CD4-positive, alpha-beta T cell treated with Interleukin-1 beta for 1 hour (primary cell): ENCODE data around the gene STARD4.

Experiments used
- DNase-seq, 2 donors: peaks; one replicate each; pipeline ENCODE4 v3.0.0-alpha.2; 2020 to 2022

The STARD4 gene

DNA sequence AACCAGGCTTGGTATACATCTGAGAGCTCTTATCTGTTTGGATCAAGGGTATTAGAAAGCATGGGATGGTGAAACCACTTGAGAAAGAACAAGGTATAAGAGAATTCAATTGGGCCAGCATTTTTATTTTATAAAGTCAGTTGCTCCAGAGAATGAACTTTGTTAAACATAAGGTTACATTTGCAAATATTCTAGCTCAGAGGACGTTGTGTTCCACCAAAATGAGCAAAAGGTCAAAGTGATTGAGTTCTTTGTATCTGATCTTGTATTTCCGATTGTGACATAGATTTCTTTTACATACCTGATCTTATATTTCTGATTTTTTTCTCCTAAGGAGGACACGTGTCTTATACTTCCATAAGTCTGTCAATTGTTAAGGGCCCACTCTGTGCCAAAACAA is 8.6 kb upstream of the STARD4 start:
- no peak for DNase-seq

DNA sequence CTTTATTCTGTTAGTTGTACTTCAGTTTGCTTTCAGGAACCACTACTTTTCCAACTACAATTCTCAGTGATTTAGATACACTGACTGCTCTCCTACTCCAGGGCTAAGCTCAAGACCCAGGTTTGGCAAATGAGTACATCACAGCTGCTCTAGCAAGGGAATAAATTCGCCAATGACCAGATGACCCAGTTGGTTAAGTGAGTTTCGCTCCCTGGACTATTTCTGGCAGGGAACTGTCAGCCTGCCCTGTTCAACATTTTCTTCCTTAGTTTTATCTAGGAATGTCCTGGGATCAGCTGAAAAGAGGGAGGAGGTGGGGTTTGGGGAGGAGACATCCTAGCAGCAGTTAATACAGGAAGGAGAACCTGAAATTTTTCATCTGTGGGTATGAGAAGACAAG is 6.4 kb upstream of the STARD4 start:
- DNase-seq: no peak

DNA sequence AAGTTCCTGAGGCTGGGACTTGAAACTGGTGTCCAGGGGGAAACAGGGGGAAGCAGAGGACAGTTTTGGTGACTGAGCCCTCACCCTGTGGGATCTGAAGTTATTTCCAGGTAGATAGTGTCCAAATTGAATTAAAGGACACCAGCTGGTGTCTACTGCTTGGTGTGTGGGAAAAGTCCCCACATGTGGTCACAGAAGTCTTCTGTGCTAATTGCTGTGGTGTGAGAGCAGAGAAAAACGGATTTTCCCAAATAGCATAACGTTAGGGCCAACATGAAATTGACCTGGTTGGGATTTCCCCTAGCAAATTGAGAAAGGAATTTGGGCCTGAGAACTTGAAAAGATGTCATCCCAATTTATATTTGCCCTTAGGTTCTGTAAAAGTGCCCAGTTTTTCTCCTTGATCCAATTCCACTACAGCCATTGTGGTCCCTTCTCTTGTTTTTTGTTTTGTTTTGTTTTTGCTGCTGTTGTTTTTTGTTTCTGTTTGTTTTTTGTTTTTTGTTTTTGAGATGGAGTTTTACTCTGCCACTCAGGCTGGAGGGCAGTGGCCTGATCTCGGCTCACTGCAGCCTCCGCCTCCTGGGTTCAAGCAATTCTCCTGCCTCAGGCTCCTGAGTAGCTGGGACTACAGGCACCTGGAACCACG is 5.6 kb upstream of the STARD4 start:
- DNase-seq: no peak

DNA sequence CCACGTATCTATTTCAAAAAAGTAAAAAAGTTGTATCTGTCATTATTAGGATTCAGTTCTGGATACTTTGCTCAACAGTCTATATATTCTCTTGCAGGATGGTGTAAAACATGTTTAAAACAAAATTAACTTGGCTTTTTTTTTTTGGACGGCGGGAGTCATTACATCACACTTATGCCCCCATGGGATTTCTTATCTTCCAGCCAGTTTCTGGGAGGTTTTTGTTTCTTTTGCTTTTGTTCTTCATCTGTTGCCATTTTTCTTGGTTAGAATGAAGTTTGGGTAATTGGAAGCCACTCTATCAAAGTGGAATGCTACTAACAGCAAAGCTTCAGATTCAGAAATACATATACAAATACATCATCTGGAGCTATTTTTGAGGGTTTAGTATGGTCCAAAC is 1.8 kb upstream of the STARD4 start:
- DNase-seq: no peak

DNA sequence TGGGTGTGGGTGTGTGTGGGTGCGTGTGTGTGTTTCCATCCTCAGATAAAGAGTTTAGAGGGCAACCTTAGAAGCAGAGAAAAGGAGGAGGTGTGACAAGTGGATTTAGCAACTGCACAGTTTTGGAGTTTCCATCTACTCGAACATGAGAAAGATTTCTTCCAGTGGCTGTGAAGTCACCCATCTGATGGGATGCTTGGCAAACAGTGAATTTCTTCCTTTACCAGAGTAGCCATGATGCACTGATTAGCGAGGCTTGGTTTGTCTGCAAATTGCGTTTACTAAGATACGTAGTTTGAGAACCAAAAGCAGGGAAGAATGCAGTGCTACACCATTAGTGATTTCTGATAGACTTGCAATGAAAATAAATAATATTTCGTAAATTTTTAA is 791 bp upstream of the STARD4 start:
- no peak for DNase-seq

DNA sequence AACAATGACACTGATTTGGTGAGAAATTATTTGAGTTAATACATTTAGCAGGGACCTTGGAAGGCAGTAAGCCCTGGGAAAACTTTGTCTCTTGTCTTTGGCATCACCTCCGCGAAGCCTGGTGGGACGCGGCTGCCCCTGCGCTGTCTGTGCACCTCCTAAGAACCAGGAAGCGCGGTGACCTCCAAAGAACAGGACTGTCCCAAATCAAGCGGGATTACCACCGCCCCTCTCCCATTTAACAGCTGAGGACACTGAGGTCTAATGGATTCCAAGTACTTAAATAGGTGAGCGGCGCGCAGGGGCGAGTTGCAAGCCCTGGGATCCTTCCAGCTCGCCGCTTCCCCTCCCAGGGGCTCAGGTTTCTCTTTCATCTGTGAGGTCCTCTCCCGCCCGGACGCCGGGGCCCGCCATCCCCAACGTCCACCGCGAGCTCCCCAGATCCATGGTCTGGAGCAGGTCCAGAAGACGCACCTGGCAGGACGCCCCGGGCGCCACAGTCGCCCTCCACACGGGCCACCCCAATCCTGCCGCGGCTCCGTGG is 432 bp downstream of the STARD4 start:
- DNase-seq: no peak

DNA sequence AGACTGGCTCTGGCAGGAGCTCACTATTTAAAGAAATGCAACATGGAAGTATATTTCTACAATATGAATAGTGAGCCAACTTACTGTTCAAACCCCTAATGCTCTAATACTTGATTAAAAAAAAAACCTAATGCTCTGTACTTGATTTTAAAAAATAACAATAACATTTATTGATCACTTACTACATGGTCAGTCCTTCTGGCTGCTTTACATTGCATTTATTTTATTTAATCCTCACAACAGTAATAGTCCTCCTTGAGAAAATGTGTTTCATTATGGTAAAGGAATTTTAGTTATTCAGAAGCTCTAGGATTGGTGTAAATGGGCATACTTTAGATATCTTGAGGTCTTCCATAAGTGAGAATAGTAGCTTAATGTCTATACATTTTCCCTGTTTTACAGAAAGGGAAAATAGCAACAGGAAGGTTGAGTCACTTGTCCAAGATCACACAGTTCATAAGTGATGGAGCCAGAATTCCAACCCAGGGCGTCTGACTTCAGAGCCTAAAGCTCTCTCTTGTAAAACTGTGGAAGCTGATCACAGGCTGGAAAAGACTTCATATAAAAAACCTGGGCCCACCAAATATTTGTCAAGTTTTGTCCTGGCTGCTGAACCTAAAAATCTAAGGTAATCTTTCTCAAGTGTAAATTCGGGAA is 1.0 kb downstream of the STARD4 start:
- no peak for DNase-seq

DNA sequence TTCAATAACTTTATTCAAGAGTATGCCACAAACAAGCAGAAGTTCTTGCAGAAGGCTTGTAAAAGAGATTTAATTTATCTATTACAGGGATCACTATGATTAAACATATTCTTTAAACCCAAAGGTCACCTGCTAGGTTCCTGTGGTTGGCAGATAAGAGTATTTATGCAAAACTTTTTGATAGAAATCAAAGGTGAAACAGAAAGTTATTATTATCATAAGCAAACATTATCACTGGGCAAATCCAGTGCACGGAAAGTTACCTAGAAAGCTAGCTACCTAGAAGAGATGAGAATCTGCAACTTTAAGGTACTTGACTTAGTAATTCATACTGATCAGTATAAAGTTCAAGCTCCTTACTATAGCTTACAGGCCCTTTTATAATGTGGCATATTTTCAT is 3.2 kb downstream of the STARD4 start:
- DNase-seq: peak in 1 of 2 donors; percentile 3

DNA sequence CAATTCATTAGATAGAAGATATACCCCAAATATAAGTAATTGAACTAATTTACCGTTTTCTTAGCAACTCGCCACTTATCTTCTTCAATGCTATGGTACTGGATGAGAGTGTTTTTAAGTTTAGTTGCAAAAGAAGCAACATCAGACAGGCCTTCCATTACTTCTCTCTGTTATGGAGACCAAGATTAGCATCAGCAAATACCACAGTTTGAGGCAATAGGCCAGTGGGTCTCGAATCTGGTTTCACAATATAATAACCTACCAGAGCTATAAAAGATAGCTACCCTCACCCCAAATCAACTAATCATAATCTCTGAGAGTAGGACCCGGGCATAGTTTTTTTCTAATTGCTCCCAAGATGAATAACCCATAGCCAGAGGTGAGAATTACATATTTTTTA is 5.1 kb downstream of the STARD4 start:
- no peak for DNase-seq

DNA sequence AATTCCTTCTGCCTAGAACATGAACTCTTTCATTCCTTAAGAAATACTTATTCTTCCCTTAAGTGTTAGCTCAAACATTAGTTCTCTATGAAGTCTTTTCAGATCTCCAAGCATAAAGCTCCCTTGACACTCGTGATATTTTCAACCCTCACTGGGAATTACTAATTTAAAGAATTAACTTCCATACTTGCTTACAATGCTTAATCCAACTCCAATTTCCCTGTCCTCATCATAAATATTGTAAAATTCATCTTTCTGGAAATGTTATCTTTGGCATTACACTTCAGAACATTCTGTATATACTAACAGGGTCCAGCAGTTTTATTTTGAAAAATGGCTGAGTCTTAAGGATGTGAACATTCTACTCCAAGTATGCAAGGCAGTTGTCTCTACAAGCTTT is 7.2 kb downstream of the STARD4 start:
- no peak for DNase-seq

DNA sequence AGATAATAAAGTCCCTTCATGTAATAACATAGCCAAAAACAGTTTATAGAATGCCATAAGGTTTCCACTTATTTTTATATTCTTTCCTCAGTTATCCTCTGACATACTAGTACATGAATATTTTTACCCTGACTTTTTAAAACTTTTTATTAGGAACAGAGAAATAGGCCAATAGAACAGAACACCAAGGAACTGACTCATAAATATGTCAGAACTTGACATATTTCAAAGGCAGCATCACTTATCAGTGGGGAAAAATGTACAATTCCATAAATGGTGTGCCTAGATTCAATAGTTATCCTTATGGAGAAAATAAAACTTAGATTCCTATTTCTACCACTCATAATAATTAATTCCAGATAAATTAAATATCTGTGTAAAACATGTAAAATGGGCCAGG is 9.4 kb downstream of the STARD4 start:
- no peak for DNase-seq

DNA sequence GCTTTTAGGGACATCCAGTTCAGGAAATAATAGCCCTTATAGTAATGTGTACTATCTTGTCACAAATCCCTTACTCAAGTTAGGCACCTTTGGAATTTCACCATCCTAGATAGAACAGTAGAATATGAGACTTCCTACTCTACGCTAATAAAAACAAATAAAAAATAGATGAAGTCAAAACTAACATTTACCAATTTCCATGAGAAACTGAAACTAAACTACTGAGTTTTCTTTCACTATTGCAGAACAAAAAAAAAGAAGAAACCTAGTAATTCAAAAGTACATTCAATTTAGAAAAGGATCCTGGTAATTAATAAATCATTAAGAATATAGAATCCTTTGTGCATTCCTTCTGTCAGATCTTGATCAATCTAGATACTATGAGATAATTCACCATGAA is 14.0 kb downstream of the STARD4 start:
- no peak for DNase-seq

DNA sequence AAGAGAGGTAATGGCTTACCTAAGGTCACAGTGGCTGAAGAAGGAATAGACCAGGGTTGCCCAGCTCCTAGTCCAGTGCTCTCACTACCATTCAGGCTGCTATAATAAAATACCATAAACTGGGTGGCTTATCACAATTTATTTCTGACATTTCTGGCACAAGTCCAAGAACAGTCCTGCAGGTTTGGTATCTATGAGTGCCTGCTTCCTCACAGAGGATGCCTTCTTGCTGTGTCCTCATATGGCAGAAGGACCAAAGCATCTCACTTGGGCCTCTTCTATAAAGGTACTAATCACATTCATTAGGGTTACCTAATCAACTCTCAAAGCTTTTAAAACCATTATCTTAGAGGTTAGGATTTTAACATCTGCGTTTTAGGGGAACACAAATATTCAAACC is 17.2 kb downstream of the STARD4 start:
- DNase-seq: no peak

DNA sequence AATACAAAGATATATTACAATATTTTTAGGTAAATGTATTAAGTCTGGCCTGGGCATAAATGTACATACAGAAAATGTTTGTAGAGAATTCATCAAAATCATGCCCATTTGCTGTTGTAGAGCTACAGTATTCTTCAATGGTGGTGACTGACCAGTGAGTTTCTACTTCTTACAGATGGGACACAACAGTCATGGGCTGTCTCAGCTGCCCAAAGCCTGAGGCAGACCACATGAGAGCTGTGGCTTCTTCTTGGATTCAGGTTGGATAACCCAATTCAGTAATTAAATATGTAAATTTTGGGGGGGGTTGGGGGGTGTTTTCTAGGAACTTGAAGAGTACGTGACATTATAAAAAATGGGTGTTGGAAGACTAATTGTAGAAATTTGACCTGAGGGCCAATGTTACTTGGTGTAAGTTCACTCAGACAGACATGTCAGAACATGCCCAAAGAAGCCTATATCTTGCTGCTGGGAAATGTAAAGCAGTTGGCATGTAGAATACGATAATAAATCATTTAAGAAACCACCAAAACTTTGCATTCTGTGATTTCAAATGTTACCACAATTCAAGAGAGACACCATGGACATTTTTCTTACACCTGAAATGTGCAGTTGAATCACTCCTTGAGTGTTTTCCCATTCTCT is 17.9 kb downstream of the STARD4 start:
- DNase-seq: no peak

DNA sequence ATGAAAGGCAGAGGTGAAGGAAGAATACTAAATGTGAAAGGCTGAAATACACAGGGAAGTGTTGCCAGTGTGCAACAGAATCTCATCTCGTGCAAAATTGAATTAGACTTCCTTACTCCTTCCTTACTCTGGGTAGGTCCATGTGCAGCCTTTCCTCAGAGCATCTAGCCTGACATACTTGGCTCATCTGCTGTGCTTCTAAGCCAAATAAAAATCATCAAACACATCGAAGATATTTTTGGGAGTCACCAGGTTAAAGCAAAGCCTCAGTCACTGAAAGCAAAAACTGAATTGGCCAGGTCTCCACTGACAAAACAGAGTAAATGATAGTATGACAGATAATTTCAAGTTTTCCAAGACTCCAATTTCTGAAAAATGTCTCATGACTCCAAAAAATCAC is 19.3 kb downstream of the STARD4 start:
- no peak for DNase-seq

DNA sequence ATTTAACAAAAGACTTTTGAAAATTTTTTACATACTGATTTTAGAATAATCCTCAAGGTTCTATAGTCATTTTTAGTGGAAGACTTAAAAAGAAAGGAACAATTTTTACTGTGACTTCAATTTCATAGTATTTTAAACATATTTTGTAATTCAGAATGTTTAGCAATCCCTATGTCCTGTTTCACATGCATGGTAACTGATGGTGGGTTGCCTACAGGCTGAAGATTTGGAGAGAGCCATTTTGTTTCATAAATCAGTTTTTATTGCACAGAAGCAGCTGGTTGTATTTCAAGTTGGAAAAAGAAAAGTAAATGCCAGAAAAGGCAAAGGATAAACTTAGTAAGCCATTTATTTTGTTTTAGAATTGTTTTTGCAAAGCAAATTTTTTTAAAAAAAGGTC is 24.0 kb downstream of the STARD4 start:
- no peak for DNase-seq

DNA sequence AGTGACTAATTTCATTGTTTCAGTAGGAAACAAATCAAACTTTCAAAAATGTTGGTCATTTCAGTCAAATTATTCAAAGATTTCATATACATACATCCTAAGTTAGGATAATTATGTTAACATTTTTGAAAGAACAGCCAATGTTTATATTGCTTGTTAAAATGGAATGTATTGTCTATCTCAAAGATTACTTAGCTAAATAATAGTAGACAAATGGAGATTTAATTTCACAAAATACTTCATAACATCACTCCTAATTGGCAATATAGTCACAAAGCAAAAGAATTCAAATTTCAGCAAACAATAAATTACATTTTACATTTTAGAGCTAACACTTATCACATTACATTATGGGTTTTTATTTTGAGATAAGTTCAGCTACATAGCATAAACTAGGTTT is 25.4 kb downstream of the STARD4 start:
- DNase-seq: no peak

DNA sequence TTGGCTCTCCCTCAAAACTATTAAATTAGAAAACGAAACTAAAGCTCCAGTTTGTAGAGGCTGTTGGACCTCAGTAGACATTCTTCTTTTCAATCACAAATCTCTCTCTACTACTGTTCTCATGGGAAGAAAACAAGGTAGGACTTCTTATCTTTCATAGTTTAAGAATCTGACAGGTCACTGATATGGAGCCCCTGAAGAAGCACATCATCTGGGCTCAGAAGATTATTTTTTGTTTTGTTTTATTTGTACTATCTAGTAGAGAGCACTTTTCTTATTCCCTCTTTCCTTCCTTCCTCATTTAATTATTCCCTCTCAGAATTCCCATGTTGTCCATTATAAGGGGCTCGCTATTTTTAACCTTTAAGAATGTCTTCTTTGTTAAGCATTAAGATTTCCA is 26.3 kb downstream of the STARD4 start:
- DNase-seq: no peak

DNA sequence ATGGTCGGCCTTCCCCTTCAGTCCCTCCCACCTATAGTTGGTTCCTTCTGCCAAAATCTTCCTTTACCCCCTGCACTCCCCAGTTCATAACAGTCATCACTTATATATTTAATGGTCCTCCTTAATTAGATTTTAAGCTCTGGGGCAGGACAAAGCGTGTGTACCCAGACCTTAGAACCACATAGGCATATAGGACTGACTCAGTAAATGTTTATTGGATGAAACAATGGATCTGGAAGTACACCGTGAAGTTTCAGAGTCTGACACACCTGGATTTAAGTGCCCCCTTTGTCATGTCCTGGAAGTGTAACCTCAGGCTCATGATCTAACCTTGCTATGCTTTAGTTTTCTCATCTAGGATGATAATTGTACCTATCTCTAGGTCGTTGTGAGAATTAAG is 32.0 kb downstream of the STARD4 start:
- DNase-seq: no peak

DNA sequence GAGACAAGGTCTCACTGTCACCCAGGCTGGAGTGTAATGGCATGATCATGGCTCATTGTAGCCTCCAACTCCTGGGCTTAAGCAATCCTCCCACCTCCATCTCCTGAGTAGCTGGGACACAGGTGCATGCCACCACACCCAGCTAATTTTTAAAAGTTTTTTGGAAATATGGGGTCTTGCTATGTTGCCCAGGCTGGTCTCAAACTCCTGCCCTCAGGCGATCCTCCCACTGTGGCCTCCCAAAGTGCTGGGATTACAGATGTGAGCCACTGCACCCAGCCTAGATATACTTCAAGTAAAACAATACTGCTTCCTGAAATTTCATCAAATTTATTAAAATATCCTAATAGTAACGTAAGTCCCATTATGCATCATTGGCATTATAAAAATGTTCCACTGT is 33.4 kb downstream of the STARD4 start:
- DNase-seq: no peak

DNA sequence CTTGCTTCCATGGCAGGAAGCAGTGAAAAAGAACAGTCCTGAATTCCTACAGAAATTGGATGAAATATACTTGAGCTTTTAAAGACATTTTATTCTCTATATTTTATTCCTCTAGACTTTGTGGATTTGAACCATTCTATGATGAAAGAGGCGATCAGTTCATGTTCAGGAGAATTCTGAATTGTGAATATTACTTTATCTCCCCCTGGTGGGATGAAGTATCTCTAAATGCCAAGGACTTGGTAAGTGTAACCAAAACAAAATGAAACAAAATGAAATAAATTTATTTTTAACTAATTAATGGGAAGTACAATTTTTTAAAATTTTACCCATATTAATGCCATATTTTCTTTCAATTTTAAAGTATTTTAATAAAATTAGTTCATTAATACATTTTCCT is 34.1 kb downstream of the STARD4 start:
- no peak for DNase-seq

DNA sequence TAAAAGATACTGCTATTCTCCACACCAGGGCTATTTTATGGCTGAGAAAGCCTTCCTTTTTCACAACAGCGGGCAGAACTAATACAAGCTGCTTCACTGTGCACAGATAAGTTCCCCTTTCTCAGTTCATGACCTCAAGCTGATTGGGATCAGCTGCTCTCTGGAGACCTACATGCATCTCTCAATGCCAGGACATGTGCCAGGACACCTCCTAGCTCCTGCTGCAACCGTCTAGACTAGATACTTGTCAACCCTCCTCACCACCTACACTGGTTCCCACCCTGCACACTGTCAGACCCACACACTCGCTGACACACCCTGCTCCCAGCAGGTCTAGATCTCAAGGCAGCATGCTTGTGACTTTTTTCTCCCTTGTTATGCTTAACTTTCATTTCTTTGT is 39.8 kb downstream of the STARD4 start:
- DNase-seq: no peak

DNA sequence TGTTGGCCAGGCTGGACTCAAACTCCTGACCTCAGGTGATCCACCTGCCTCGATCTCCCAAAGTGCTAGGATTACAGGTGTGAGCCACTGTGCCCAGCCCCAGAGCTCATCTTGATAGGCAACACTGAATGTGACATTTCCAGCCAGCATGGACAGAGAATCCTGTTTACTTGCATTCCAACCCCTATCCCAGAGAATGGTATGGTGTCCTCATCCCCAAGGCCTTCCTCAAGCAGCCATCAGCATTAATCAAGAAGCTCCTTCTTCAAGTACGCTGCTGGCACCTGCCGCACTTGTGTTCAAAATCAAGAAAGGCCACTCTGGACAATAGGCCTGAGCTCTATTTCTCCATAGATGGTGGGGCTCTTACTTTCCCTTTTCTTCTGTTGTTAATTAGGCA is 40.2 kb downstream of the STARD4 start:
- DNase-seq: no peak

DNA sequence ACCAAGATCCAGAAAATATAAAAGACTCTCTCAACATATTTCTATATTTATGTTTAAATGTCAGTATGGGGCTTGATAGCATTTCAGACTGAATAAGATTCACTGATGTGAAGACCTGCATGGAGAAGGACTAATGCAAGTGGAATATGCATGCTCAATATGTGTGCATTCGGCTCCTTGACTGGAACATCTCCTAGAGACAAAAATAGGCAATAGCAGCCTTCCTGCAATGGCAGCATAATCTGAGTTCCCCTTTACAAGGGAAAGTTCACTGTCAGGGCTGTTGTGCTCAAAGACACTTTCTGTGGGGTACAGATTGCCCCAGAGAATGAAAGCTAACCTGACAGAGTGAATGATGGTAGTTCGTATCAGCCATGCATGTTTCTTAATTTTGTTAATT is 42.4 kb downstream of the STARD4 start:
- DNase-seq: no peak
